Measurements from ENCODE around the gene HDAC4.

GRCh38 chr2:239238839-239239606, 161.8 kb downstream of the HDAC4 start:
- no peak for TF ChIP-seq CTCF (conservative IDR thresholded peaks at IDR 0.05; ENCODE audit: low read depth in 2 of 2)
- TF ChIP-seq ZNF462 (CRISPR knock-in tag; IDR thresholded peaks at IDR 0.05): no peak
- TF ChIP-seq REST (IDR thresholded peaks at IDR 0.05; ENCODE audit: unreplicated experiment): no peak

Measured in GM23338 (cell line).